Hematopoietic multipotent progenitor cell treated with erythropoietin and hydrocortisone succinate and interleukin-3 and kit ligand, for 6 days (in vitro differentiated cells): Measurements from ENCODE around the gene BCL2L11.

Experiments used
- DNase-seq: peaks from one replicate; pipeline ENCODE4 v3.0.0-alpha.2; 2015

BCL2L11 gene

DNA sequence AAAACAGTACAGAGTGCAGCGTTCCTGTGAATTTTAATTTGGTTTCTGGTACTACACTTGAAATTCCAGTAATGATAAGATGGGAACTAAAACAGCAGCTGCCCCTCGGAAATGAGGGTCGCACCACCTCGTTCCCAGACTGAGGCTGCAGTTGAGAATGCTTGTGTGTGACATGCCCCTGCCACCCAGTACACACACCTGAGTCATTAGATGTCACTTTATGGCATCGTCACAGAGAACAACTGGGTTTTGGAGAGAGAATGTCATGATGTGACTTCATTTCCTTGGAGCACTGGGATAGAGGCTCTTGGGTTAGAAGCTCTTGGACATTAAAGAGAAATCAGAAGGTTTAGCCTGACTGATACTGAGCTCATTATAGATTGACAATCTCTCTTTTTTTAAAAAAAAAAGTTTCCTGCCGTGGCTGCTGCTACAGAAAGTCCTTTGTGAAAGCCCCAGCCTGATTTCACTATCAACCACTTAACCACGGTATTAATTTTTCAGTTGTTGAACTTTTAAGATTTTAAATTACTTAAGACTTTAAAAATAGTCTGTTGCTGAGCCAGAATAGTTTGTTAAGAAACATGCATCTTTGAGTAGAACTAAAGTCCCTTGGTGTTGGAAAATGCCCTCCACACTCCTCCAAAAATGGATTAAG, 24.5 kb downstream of the BCL2L11 start:
- DNase-seq, result no peak

DNA sequence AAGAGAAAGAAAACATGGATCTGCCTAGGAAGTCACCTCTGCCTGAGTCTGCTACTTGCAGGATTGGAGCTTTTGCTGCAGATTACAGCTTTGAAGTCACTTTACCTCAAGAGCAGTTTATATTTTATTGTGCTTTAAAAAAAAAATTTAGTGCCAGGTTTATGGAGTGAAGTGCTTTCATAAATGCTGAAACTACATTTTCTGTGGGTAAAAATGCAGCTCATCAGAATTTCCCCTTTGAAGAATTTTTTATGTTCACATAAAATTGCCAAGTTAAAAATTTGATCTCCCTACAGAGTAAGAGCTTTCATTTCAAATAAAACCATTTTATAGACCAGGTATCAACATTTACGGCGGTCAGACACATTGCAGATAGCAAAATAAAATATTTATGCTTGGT, 25.2 kb downstream of the BCL2L11 start:
- no peak for DNase-seq

DNA sequence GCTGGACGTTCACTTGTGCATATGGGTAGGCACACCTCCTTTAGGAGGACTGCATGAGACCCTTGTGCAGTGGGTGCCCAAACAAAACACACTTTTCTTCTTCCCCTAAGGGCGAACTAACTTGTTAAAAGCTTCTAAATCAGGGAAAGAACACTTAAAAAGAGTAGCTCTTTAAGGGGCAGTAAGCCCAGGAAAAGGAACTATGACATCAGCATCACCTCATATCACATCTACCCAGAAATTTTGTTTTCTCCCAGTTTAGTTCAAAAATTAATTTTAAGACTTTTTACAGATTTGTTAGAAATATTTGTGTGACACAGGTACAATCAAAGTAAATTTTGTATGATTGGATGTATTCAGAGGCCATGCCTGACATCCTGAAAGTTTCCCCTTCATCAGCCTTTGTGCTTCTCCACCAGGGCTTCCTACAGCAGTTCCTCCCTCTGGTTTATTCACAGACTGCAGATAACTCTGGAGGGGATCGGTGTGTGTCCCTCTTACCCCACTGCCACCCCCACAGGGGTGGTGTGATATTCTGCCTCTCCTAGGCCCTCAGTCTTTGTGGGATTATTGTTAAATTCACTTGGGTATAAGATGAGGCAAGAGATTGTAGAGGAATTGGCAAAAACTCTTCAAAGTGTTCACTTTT, 27.6 kb downstream of the BCL2L11 start:
- DNase-seq, result no peak

DNA sequence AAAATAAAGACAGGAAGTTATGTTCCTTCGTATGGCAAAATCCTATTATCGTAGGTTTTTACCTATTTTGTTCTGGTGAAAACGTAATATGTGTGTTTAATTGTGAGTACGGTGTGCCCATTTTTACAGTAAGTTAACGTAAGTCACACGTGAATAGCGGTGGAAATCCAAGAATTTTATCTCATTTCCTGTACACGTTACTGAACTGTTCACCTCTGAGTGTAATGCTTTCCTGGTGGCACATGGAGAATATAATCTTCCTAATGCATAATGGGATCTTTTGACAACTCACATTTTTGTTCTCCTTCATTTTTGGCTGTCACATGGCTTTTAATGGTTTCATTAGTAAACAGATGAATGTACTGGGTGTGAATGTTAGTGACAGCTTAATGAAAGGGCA, 28.2 kb downstream of the BCL2L11 start:
- no peak for DNase-seq

DNA sequence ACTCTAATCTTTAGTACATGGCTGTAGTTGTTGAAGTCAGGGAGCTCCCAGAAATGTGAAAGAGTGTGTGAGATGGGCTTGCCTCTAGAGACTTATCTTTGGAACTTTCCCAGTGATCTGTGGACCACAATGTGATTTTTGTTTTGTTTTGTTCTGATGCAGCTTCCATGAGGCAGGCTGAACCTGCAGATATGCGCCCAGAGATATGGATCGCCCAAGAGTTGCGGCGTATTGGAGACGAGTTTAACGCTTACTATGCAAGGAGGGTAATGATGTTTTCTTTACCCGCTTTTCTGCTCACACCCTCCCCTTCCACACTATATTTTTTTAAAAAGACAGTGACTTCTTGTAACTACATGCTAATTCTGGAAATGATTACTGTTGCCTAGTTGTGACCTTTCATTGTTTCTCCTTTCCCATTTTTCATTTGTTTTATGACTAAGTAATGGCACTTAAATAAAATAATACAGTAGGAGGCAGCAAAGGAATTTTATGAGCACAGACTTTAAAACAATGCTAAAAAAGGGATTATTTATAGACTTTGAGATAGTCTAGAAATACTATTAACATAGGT, 29.3 kb downstream of the BCL2L11 start:
- no peak for DNase-seq

DNA sequence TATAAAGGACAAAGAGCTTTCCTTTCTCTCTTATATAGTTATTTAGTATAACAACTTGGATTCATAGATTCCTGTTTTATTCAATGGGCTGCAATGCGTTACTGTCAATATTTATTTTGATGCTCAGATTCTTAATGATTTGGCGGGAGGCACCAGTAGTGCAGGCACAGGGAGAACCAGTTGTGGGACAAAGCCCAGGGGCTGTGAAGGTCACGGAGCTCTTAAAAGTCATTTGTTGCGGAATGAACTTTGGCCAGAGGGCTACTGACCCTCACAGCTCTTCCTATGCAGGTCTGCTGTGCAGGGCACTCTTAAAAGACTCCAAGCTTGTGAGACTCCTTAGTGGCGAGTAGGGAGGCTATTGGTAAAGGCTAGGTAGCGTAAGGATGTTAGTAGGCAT, 34.0 kb downstream of the BCL2L11 start:
- DNase-seq, result no peak

DNA sequence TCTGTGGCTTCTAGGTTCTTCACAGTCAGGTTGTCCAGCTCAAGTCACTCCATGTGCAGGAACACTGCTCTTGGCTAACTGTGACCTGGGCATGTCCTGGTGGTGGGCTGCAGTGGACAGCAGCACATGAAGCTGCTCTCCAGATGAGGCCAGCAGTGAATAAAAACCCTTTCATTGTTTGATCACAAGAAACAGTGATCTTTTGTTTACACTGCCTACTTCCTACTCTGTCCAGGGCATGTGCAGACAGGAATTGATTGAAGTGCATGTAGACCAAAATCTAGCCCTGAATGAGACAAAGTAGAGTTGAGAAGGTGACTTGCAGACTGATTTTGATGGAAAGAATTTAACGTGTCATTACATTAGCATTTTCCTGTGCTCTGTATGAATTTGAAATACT, 34.9 kb downstream of the BCL2L11 start:
- no peak for DNase-seq

DNA sequence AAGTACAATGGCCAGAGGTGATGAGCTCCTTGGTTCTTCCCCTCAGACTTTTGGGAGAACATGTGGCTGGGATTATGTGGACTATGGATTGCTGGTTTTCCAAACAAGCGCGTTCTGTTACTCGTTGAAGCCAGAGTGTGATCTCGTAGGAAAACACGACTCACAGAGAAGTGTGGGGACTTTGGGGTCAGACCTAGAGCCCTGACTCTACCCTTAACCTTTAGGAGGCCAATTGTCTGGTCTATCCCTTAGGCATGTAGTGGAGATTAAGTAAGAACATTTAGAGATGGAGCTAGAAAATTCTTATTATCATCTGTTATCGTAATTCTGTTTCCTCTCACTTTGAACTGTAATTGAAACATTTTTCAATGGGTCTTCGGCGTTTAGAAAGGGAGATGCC, 35.8 kb downstream of the BCL2L11 start:
- no peak for DNase-seq

DNA sequence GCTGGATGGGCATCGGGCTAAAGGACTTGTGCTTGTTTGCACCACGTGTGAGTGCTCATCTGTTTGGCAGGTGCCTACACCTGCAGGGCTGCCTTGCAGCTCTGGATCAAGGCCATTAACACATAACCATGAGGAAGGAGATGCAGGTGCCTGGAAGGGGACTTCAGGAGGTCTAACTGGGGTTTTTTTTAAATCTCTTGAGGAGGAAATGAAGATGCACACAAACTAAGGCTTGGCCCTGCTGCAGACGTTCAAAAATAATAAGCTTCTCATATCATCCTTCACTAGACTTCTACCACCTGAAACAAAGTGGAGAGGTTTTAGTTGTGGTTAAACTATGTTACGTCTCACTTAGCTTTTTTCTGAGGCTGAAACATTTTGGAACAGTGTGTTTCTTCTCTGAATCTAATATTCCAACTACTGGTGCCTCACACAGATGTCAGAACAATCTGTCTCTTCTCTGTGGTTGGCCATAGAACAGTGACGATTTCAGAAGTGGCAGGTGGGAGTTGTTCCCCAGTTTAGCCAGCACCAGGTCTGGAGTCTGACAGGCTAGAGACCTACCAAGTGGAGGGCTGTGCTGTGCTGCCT, 36.5 kb downstream of the BCL2L11 start:
- no peak for DNase-seq

DNA sequence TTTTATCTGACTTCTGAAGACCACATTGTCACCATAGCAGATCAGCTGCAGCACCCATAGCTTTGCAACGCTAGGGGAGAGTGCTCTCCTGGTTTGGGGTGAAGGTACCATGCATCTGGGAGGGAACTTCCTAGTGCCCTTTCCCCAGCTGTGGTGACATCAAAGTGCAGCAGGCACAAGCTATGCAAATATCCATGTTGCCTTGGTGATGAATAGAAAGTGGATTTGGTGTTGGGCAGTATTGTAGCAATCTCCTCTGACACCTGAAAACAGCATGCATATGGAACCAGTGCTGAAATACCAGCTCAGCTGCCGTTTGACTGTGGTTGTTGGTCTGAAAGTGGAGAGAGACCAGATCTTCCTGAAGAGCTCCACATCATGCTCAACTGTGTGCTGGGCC, 37.1 kb downstream of the BCL2L11 start:
- no peak for DNase-seq

DNA sequence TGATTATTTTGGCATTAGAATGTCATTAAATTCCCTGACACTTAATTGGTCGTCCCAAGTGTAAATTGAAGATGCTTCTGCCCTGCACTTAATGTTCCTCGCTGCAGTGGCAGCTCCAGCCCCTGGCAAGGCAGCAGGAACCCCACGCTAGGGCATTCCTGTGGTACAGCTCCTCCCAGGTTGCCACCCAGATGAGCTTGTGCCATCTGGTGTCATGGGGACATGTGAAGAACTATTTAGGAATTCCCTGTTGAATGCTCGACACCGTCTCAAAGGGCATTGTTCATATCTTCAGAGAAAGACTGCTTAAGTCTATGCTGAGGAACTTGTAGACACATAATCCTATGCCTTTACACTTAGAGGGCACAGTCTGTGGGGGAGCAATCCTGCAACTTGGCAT, 38.9 kb downstream of the BCL2L11 start:
- no peak for DNase-seq

DNA sequence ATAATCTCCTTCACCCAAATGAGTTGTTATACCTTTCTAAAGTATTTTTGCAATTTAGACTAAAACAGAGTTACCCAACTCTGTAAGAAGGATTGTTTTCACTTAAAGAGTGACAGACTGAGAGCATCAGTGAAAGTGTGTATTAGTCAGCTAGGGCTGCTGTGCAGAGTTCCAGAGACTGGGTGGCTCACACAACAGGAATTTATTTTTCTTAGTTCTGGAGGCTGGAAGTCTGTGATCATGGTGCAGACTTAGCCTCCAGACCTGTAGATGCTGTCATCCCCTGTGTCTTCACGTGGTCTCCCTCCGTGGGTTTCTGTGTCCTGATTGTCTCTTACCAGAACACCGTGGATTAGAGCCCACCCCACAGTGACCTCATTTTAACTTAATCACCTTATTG, 40.0 kb downstream of the BCL2L11 start:
- no peak for DNase-seq

DNA sequence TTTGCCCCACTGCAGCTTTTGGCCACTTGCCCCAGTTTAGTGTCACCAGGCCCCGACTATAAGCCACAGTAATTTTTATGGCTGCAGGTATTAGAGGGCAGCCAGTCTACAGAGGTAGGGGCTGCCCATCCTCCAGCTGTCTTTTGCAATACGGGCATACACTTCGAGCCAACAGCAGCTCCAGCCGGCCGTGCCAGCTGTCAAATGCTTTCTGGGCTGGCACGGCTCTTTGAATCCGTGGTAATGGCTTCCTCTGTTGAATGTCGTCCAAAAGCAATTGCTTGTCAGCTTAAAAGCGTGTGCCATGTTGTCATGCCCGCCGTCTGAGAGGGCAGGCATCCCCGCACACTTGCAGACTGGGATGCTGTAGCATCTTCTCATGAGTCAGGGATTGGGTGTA, 41.3 kb downstream of the BCL2L11 start:
- DNase-seq, result no peak

DNA sequence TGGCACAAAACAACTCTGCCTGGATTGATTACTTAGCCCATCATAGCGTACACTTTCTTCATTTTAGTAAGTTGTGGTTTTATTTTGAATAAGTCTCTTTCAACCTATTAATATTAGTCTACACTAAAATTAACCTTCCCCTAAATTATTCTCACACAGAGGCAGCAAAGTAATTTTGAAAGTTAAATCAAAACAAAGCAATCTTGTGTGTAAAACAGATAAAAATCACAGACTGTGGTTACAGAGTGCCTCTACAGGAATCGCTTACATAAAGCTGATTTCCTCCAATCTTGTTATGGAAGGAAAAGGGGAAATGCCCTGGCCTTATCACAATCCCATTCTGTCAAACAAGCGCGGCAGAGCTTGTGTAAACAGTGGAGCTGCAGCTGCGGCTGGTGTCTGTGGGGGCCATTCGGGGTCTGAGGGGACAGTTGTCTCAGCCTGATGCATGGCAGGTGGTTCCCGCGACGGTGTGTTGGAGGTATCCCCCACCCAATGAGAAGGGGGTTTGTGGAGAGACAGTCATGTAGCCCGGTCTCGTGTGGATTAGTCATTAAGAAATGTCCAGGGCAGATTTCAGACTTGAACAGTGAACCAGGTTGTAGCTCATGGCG, 42.1 kb downstream of the BCL2L11 start:
- DNase-seq, result peak; percentile 78

DNA sequence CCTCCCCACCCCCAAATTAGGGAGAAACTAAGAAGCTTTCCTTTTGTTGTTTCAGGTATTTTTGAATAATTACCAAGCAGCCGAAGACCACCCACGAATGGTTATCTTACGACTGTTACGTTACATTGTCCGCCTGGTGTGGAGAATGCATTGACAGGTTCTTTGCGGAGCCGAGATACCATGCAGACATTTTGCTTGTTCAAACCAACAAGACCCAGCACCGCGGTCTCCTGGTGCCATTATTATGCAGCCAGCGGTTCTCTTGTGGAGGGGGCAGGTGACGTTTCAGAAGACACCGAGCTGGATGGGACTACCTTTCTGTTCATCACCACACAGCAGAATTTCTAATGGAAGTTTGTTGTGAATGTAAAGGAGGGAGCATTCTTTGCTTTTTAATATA, 43.4 kb downstream of the BCL2L11 start:
- DNase-seq, result no peak

DNA sequence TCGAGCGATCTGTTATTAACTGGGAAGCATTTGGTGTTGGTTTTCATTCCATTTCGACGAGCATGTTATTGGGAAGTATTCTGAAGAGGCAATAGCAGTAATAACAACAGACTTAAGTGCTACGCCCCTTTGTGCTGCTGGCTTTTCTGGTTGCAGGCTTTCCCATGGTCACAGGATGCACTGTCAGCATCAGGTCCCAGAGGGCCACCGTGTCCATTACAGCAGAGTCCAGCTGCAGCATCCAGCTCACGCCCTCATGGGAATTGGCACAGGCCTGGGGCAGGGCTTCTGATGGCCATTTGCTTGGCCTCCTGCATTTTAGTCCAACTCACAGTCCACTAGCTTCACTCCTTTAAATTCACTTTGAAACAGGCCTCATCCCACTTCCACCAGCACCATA, 44.4 kb downstream of the BCL2L11 start:
- DNase-seq, result no peak

DNA sequence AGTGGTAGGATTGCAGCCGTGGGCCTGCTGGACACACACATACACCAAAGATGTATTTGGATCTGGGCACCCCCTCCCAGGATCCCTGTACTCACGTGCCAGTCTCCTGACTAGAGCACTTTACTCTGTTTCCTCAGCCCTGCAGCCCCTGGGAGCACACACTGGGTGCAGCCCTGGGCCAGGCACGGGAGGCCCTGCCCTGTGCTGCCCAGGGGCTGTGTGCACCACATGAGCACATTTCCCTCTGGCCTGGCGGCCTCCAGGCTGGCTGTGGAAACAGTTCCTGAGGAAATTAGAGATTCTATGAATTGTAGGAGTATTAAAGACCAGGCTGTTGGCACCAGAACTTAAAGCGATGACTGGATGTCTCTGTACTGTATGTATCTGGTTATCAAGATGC, 45.4 kb downstream of the BCL2L11 start:
- no peak for DNase-seq

DNA sequence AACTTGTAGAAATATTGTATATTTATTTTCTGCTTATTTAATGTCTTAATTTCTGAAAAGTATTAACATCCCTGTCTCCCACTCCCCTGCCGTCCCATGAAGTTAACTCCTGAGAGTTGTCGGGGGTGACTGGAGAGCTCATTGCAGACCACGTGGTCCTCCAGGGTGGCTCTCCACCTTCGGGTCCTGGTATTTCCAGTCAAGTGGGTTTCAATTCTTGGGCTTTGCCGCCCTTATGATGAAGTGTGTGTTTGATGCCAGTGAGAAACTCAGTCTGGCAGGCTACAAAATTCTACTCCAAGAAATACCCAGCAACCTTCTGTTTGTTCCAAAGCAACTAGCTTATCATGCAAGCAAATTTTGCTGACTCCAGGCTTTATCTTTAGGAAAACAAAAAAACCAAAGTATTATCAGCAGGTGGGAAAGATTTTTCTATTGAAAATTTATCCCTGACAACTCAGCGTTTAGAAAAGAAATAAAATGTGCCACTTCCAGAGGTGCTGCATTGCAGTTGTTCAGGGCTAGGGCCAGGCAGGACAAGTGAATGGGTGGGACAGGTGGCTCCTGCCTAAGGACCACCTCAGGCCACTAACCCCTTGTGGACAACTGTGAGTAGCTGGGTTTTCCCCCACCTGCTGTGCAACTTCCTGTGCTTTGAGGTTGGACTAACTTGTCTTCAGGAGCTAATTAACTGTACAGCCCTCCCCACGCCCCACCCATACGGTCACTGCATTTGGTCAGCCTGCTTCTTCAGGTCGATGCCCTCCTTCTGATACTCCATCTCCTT, 46.6 kb downstream of the BCL2L11 start:
- no peak for DNase-seq

DNA sequence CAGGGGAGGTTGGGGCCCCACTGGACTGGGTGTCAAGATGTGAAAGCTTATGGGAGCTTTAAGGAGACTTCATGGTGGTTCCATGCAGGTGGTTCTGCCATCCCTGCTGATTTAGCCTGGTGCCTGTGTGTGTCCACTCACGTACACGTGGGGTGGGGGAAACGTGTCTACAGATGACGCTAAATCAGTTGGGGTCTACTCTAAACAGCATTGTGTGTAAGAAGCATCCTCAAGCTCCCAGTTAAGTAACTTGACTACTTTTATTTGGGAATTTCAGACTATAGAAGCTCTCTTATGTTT, 47.1 kb downstream of the BCL2L11 start:
- DNase-seq, result no peak

DNA sequence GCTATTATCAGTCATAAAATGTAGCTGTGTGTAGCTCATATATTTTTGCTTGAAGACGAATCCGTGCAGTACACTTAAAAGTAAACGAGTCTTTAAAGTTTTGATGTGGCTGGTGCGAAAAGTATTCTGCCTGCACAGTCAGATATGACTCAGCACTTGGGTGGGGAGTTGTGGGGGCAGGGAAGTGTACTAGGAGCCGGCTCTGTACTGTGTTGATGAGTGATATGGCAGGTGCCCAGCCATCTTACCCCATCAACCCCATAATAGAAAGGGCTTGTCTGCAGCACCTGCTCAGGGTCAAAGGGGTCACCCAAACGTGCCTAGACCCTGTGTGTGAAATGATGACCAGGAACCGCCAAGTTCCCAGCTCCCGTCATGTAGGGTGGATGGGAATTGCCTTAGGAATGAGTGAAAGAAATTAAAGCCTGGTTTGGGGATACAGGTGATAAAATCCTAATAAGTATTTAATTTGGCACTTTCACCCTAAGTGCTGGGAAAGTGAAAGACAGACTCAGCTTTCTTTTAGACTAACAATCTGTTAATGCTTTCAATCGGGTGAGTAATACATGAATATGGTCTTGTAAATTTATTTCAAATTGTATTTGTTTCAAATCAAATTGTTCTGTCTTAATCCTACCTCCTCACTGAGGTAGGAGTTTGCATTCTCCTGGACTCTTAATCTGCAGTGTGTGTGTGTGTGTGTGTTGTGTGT, 48.0 kb downstream of the BCL2L11 start:
- DNase-seq, result peak; percentile 93

DNA sequence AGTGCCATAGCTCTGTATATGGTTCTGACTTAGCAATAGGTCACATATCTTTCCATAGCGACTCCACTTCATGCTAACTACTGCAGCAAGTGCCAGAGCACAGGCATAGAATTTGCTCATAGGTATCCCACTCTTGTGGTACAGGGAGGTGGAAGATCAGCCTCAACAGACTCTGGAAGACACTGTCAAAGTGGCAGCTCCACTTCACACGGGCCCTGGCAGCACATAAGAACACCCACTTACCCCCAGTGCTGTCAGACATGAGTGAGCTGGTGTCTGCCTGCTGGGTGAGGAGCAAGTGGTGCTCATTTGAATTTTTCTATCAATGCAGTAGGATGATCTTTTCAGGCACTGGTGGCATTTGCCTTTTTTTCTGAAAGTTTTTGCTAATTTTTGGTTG, 48.6 kb downstream of the BCL2L11 start:
- DNase-seq, result no peak

DNA sequence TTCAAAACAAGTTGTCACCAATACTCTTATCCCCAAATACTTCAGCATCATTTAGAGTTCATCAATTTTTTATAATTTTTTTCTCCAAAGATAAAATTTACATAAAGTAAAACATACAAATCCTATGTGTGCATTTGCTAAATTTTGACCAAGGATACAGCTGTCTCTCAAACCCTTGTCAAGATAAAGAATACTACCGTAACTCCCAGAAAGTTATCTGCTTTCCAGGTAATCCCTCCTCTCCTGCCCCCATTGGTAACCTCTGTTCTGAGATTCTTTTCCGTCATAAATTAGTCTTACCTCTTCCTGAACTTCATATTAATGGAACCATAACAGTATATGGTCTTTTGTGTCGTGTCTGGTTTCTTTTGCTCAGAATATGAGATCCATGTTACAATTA, 49.2 kb downstream of the BCL2L11 start:
- no peak for DNase-seq
